ENCODE results near the gene MAPK8. TPM values are rescaled to one million over a fixed set of nuclear protein-coding genes. Genes with fewer than 3 reads are reported as not detected.

The MAPK8 gene
- polyA plus RNA-seq, 1 of the 3 experiments (the other 2 are of a cell fraction), result 26.4 TPM

- H3K9ac ChIP-seq, result no peak overlapping the region
- H3K27ac ChIP-seq (ENCODE audit: low read depth in 2 of 2, low read length in 1 of 2), result peak overlapping the region in 1 of 2 experiments; percentile 56; a peak in 1 of 4 replicates
- H3K36me3 ChIP-seq (replicated peaks in 1 of 2; ENCODE audit: control insufficient read depth in 1 of 2, insufficient read depth in 2 of 2, low read length in 1 of 2), result no peaks in the 10 kb centered on the region
- no peak overlapping the region for H3K4me2 ChIP-seq
- no peaks in the 10 kb centered on the region for H3K9me2 ChIP-seq
- H3K27me3 ChIP-seq (ENCODE audit: insufficient read depth), result no peaks in the 10 kb centered on the region
- H4K20me1 ChIP-seq (ENCODE audit: insufficient read depth), result peaks cover 2% of the 10 kb centered on the region; the same call in 1 of the 2 replicates
- peaks cover 89% of the 10 kb centered on the region for H3K79me2 ChIP-seq (ENCODE audit: insufficient read depth)
- H3K4me1 ChIP-seq (ENCODE audit: control insufficient read depth in 1 of 2, insufficient read depth in 2 of 2, low read depth in 1 of 2, low read length in 1 of 2), result peaks cover 15 to 23% of the 10 kb centered on the region in 2 experiments; a peak in 2 of 4 replicates
- H3K4me3 ChIP-seq (ENCODE audit: low read depth in 2 of 2, low read length in 1 of 2), result no peak overlapping the region
- no peak overlapping the region for H2AFZ ChIP-seq (ENCODE audit: low read depth)
- no peak for DNase-seq
- no peak for TF ChIP-seq FOXJ3 (CRISPR knock-in tag; IDR thresholded peaks at IDR 0.05)
- TF ChIP-seq JUND (IDR thresholded peaks at IDR 0.05), result no peak
- no peak for TF ChIP-seq CTCF (IDR thresholded peaks at IDR 0.05)
- no peak for TF ChIP-seq GABPA (IDR thresholded peaks at IDR 0.05; ENCODE audit: low read depth)
- TF ChIP-seq YY1 (IDR thresholded peaks at IDR 0.05; ENCODE audit: low read depth), result no peak
- TF ChIP-seq TAF1 (IDR thresholded peaks at IDR 0.05; ENCODE audit: borderline replicate concordance, low read depth, low read length), result no peak
- TF ChIP-seq FOSL2 (IDR thresholded peaks at IDR 0.05; ENCODE audit: borderline replicate concordance, low read depth), result no peak
- no peak for TF ChIP-seq POLR2AphosphoS5 (IDR thresholded peaks at IDR 0.05; ENCODE audit: low read depth, low read length)
- no peak for TF ChIP-seq FOXM1 (IDR thresholded peaks at IDR 0.05; ENCODE audit: low read depth)
- H3F3A ChIP-seq (replicated peaks; ENCODE audit: insufficient read depth), result peaks cover 21% of the 10 kb centered on the region
- POLR2A ChIA-PET, result no interaction called here
- CTCF ChIA-PET, result interaction anchor here (0.9 to 12.7 kb wide), 7 partner anchors 11 to 292 kb away, joined by 3 to 157 read pairs (median 4); no protein-coding TSS in a partner anchor
- H3K9me3 ChIP-seq, result no peaks in the 10 kb centered on the region
These were observed 59.8 kb downstream of the MAPK8 start for GRCh38 chr10:48366261-48366660.

GRCh38 chr10:48369501-48369900 is 63.0 kb downstream of the MAPK8 start:
- no peaks in the 10 kb centered on the region for H3K27me3 ChIP-seq (ENCODE audit: insufficient read depth)
- H3K79me2 ChIP-seq (ENCODE audit: insufficient read depth), result peaks cover 76% of the 10 kb centered on the region
- no peak overlapping the region for H3K4me3 ChIP-seq (ENCODE audit: low read depth in 2 of 2, low read length in 1 of 2)
- no peaks in the 10 kb centered on the region for H3K36me3 ChIP-seq (replicated peaks in 1 of 2; ENCODE audit: control insufficient read depth in 1 of 2, insufficient read depth in 2 of 2, low read length in 1 of 2)
- peaks cover 12% of the 10 kb centered on the region for H3F3A ChIP-seq (replicated peaks; ENCODE audit: insufficient read depth)
- H4K20me1 ChIP-seq (ENCODE audit: insufficient read depth), result no peaks in the 10 kb centered on the region
- CTCF ChIA-PET, result interaction anchor here (1.1 to 12.7 kb wide), 4 partner anchors 11 to 288 kb away, joined by 3 to 157 read pairs (median 4); no protein-coding TSS in a partner anchor
- no peak overlapping the region for H3K27ac ChIP-seq (ENCODE audit: low read depth in 2 of 2, low read length in 1 of 2)
- no peak for DNase-seq
- peaks cover 7 to 14% of the 10 kb centered on the region in 2 experiments; a peak in 2 of 4 replicates for H3K4me1 ChIP-seq (ENCODE audit: control insufficient read depth in 1 of 2, insufficient read depth in 2 of 2, low read depth in 1 of 2, low read length in 1 of 2)
- H3K9ac ChIP-seq, result no peak overlapping the region
- no peak overlapping the region for H3K4me2 ChIP-seq
- no peak overlapping the region for H2AFZ ChIP-seq (ENCODE audit: low read depth)
- no peaks in the 10 kb centered on the region for H3K9me2 ChIP-seq
- no peaks in the 10 kb centered on the region for H3K9me3 ChIP-seq
- TF ChIP-seq RAD21 (IDR thresholded peaks at IDR 0.05; ENCODE audit: low read length) (no peak), PBX3 (IDR thresholded peaks at IDR 0.05) (no peak)
- POLR2A ChIA-PET, result no interaction called here
